Hematopoietic multipotent progenitor cell (in vitro differentiated cells): ENCODE results near the gene BCDIN3D. TPM values are rescaled to one million over a fixed set of nuclear protein-coding genes. Genes with fewer than 3 reads are reported as not detected.

ENCODE experiments used
- DNase-seq, 3 donors: peaks; one replicate each; pipeline ENCODE4 v3.0.0-alpha.2; 2011 to 2015; ENCODE audit warnings: low read depth in 2 of 3, low spot score in 2 of 3
- total RNA-seq: library from RNA; depleted of rRNA; stranded (reverse); fragments of >200 nt; gene quantifications from one replicate; pipeline ENCODE4 v1.2.3, GENCODE V29; 2012

The BCDIN3D gene
- total RNA-seq, 1 donor, result 3.2 TPM

- DNase-seq, result no peak
These were observed 19.0 kb downstream of the BCDIN3D start for GRCh38 chr12:49823951-49824350.

- no peak for DNase-seq
These were observed 19.6 kb downstream of the BCDIN3D start for GRCh38 chr12:49823350-49823749.

- DNase-seq, result no peak
These were observed 21.3 kb downstream of the BCDIN3D start for GRCh38 chr12:49821373-49822287.

- DNase-seq, result no peak
These were observed 23.1 kb downstream of the BCDIN3D start for GRCh38 chr12:49819786-49820185.

- no peak for DNase-seq
These were observed 24.5 kb downstream of the BCDIN3D start for GRCh38 chr12:49818241-49818895.

- DNase-seq, result no peak
These were observed 29.8 kb downstream of the BCDIN3D start for GRCh38 chr12:49813131-49813530.

GRCh38 chr12:49811961-49812401 is 30.9 kb downstream of the BCDIN3D start:
- DNase-seq, result no peak

GRCh38 chr12:49811136-49811535 is 31.8 kb downstream of the BCDIN3D start:
- no peak for DNase-seq

- DNase-seq, result no peak
These were observed 33.0 kb downstream of the BCDIN3D start for GRCh38 chr12:49809906-49810389.

GRCh38 chr12:49809381-49809905 is 33.5 kb downstream of the BCDIN3D start:
- no peak for DNase-seq

- no peak for DNase-seq
These were observed 34.1 kb downstream of the BCDIN3D start for GRCh38 chr12:49808686-49809380.

- no peak for DNase-seq
These were observed 34.8 kb downstream of the BCDIN3D start for GRCh38 chr12:49807991-49808580.

GRCh38 chr12:49806877-49807276 is 36.0 kb downstream of the BCDIN3D start:
- no peak for DNase-seq

GRCh38 chr12:49806321-49806813 is 36.5 kb downstream of the BCDIN3D start:
- no peak for DNase-seq

- no peak for DNase-seq
These were observed 37.5 kb downstream of the BCDIN3D start for GRCh38 chr12:49805409-49805808.

GRCh38 chr12:49804821-49805220 is 38.1 kb downstream of the BCDIN3D start:
- no peak for DNase-seq

- DNase-seq, result no peak
These were observed 39.0 kb downstream of the BCDIN3D start for GRCh38 chr12:49803693-49804450.

- no peak for DNase-seq
These were observed 41.5 kb downstream of the BCDIN3D start for GRCh38 chr12:49801141-49802063.
